Measurements from ENCODE around the gene DYNC2LI1. TPM values are rescaled to one million over a fixed set of nuclear protein-coding genes. Genes with fewer than 3 reads are reported as not detected.

The DYNC2LI1 gene
- total RNA-seq, 1 donor from 2014 or later: 8.9 TPM

GRCh38 chr2:43810452-43810851 lies 36.6 kb downstream of the DYNC2LI1 start:
- intact Hi-C loops (cut with micrococcal nuclease): no loop called here
- H3K36me3 Mint-ChIP-seq (ENCODE audit: low read depth): peaks cover 2% of the 10 kb centered on the region
- H3K27ac Mint-ChIP-seq: no peak overlapping the region
- no peaks in the 10 kb centered on the region for H3K4me1 Mint-ChIP-seq
- no peak for TF ChIP-seq CTCF (IDR thresholded peaks at IDR 0.05)
- POLR2A ChIA-PET: no interaction called here
- DNase-seq (no peak), ATAC-seq (ENCODE audit: low read depth) (no peak)
- CTCF ChIA-PET: no interaction called here
- no peak overlapping the region for H3K4me3 Mint-ChIP-seq
- H3K27me3 Mint-ChIP-seq: no peaks in the 10 kb centered on the region
- no peaks in the 10 kb centered on the region for H3K9me3 Mint-ChIP-seq

GRCh38 chr2:43810888-43811287 lies 37.0 kb downstream of the DYNC2LI1 start:
- POLR2A ChIA-PET: no interaction called here
- CTCF ChIA-PET: no interaction called here
- no peak for TF ChIP-seq CTCF (IDR thresholded peaks at IDR 0.05)
- no peak overlapping the region for H3K4me3 Mint-ChIP-seq
- DNase-seq: no peak
- no peaks in the 10 kb centered on the region for H3K9me3 Mint-ChIP-seq
- intact Hi-C loops (cut with micrococcal nuclease): no loop called here
- ATAC-seq (ENCODE audit: low read depth): no peak
- H3K4me1 Mint-ChIP-seq: no peaks in the 10 kb centered on the region
- no peak overlapping the region for H3K27ac Mint-ChIP-seq
- no peaks in the 10 kb centered on the region for H3K36me3 Mint-ChIP-seq (ENCODE audit: low read depth)
- no peaks in the 10 kb centered on the region for H3K27me3 Mint-ChIP-seq

GRCh38 chr2:43812006-43812405 lies 38.2 kb downstream of the DYNC2LI1 start:
- Mint-ChIP-seq H3K4me1 (no peaks in the 10 kb centered on the region), H3K36me3 (ENCODE audit: low read depth) (no peaks in the 10 kb centered on the region), H3K9me3 (no peaks in the 10 kb centered on the region), H3K27ac (no peak overlapping the region), H3K4me3 (no peak overlapping the region), H3K27me3 (no peaks in the 10 kb centered on the region)
- TF ChIP-seq CTCF (IDR thresholded peaks at IDR 0.05): no peak
- POLR2A ChIA-PET: no interaction called here
- no peak for ATAC-seq (ENCODE audit: low read depth)
- intact Hi-C loops (cut with micrococcal nuclease): no loop called here
- CTCF ChIA-PET: no interaction called here
- DNase-seq: no peak

GRCh38 chr2:43812947-43813346 lies 39.1 kb downstream of the DYNC2LI1 start:
- intact Hi-C loops (cut with micrococcal nuclease): no loop called here
- no peak overlapping the region for H3K27ac Mint-ChIP-seq
- ATAC-seq (ENCODE audit: low read depth): no peak

GRCh38 chr2:43814711-43815110 lies 40.9 kb downstream of the DYNC2LI1 start:
- no peak for ATAC-seq (ENCODE audit: low read depth)
- POLR2A ChIA-PET: no interaction called here
- Mint-ChIP-seq H3K27ac (no peak overlapping the region), H3K9me3 (no peaks in the 10 kb centered on the region), H3K4me3 (no peak overlapping the region), H3K36me3 (ENCODE audit: low read depth) (no peaks in the 10 kb centered on the region), H3K27me3 (no peaks in the 10 kb centered on the region), H3K4me1 (peaks cover 5% of the 10 kb centered on the region)
- no peak for DNase-seq
- intact Hi-C loops (cut with micrococcal nuclease): no loop called here
- TF ChIP-seq CTCF (IDR thresholded peaks at IDR 0.05): no peak
- CTCF ChIA-PET: no interaction called here

More at GRCh38 chr2:43812947-43813346, 39.1 kb downstream of the DYNC2LI1 start:
- TF ChIP-seq CTCF (IDR thresholded peaks at IDR 0.05): no peak
- Mint-ChIP-seq H3K27me3 (no peaks in the 10 kb centered on the region), H3K9me3 (no peaks in the 10 kb centered on the region), H3K36me3 (ENCODE audit: low read depth) (no peaks in the 10 kb centered on the region), H3K4me3 (no peak overlapping the region), H3K4me1 (no peaks in the 10 kb centered on the region)
- ChIA-PET POLR2A (no interaction called here), CTCF (no interaction called here)
- no peak for DNase-seq
